Smooth muscle cell of the brain vasculature (primary cell): ENCODE results near the gene PRAMEF15.
A peak's percentile ranks its signal among the peaks of the same experiment; 100 is the strongest.
"Not testable (repeated sequence)": the region's sequence is repeated elsewhere in the genome, so short reads cannot be mapped to it uniquely, and the experiment has no call there.

Experiments used
- DNase-seq: peaks from one replicate; pipeline ENCODE4 v3.0.0-alpha.2; 2012; ENCODE audit warnings: low read depth, low spot score

Gene PRAMEF15

GRCh38 chr1:13315281-13315680 lies at the start of gene PRAMEF15:
Gene PRAMEF15 (plus strand): TSS chr1:13315581. CDS start chr1:13318408, 2,827 bp downstream.
- not testable (repeated sequence) for DNase-seq

GRCh38 chr1:13277016-13277415 lies 38.4 kb upstream of the PRAMEF15 start:
- DNase-seq: not testable (repeated sequence)

GRCh38 chr1:13279617-13280016 lies 35.8 kb upstream of the PRAMEF15 start:
- not testable (repeated sequence) for DNase-seq

- not testable (repeated sequence) for DNase-seq
These were observed 30.3 kb upstream of the PRAMEF15 start, which contains the start of gene PRAMEF8 for GRCh38 chr1:13285037-13285436. Gene PRAMEF8 (minus strand): TSS chr1:13285137. CDS start chr1:13284091, 1,046 bp downstream.

GRCh38 chr1:13289030-13289429 lies 26.4 kb upstream of the PRAMEF15 start:
- DNase-seq: not testable (repeated sequence)

GRCh38 chr1:13297216-13297931 lies 18.0 kb upstream of the PRAMEF15 start:
- DNase-seq: not testable (repeated sequence)

- DNase-seq: not testable (repeated sequence)
These were observed 16.7 kb upstream of the PRAMEF15 start for GRCh38 chr1:13298699-13299098.

GRCh38 chr1:13302197-13302596 lies 13.2 kb upstream of the PRAMEF15 start:
- DNase-seq: not testable (repeated sequence)

GRCh38 chr1:13303239-13303638 lies 12.1 kb upstream of the PRAMEF15 start, which contains the start of gene PRAMEF33:
Gene PRAMEF33 (plus strand): TSS chr1:13303539. CDS start chr1:13305955, 2,416 bp downstream.
- not testable (repeated sequence) for DNase-seq

- DNase-seq: not testable (repeated sequence)
These were observed 27.1 kb downstream of the PRAMEF15 start for GRCh38 chr1:13342496-13342895.

GRCh38 chr1:13347034-13347433 lies 31.7 kb downstream of the PRAMEF15 start, which contains the start of gene PRAMEF14:
Gene PRAMEF14 (minus strand): TSS chr1:13347134. CDS start chr1:13345314, 1,820 bp downstream.
- DNase-seq: not testable (repeated sequence)

- DNase-seq: not testable (repeated sequence)
These were observed 38.1 kb downstream of the PRAMEF15 start for GRCh38 chr1:13353476-13353875.

- DNase-seq: not testable (repeated sequence)
These were observed 39.1 kb downstream of the PRAMEF15 start for GRCh38 chr1:13354475-13354874.

- DNase-seq: peak; percentile 2
These were observed 41.4 kb downstream of the PRAMEF15 start for GRCh38 chr1:13356774-13357173.

- DNase-seq: not testable (repeated sequence)
These were observed 47.0 kb downstream of the PRAMEF15 start for GRCh38 chr1:13362364-13362763.

GRCh38 chr1:13364928-13365327 lies 49.5 kb downstream of the PRAMEF15 start:
- not testable (repeated sequence) for DNase-seq

- not testable (repeated sequence) for DNase-seq
These were observed 51.2 kb downstream of the PRAMEF15 start for GRCh38 chr1:13366536-13366935.

GRCh38 chr1:13368544-13368943 lies 53.2 kb downstream of the PRAMEF15 start:
- not testable (repeated sequence) for DNase-seq
